GM18498 (cell line): ENCODE results near the gene VDR.

Source experiments
- ATAC-seq: cut with Tn5 transposase; IDR thresholded peaks from one replicate; pipeline ENCODE4 v1.9.1; 2021; ENCODE audit warnings: mild to moderate bottlenecking, moderate library complexity; ENCODE audit not compliant: unreplicated experiment

The VDR gene

DNA sequence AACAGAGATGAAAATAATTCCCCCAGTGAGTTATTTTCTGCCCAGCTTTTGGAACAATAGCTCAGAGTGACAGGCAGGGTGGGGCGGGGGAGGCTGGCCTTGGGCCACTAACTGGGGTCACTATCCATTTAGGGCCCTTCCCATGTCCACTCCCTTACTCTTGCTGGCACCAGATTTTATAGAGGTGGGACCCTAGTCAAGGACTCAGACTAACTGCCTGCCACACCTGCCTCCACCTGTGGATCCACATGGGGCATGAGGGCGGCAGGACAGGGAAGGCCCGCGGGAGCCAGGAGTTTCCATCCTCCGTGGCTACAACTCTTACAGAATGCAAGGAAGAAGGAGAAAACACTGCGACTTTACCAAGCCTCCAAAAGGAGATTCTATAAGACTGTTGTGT is 10.1 kb downstream of the VDR start:
- no peak for ATAC-seq

GRCh38 chr12:47894068-47894467 is 10.7 kb downstream of the VDR start:
- no peak for ATAC-seq

- no peak for ATAC-seq
These were observed 12.0 kb downstream of the VDR start for GRCh38 chr12:47892819-47893218.

GRCh38 chr12:47891356-47891755 is 13.4 kb downstream of the VDR start:
- ATAC-seq = no peak

- no peak for ATAC-seq
These were observed 15.8 kb downstream of the VDR start for GRCh38 chr12:47889040-47889439.

- ATAC-seq = no peak
These were observed 16.5 kb downstream of the VDR start for GRCh38 chr12:47888153-47888819.

DNA sequence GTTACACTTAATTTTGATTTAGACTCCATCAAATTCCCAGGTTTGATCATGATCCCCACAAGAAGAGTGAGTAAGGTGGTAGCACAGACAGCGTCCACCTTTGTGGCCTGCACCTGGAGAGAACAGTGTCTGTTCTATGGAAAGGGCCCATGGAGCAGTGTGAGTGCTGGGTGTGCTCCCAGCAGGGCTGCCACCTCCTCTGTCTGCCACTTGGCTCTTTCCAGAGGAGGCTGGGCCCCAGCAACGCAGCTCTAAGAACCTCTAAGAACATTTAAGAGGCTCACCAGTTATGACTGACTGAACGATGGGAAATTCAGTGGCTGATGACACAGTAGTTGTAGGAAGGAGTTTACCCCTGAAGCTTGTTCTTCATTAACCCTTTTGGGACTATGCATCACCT is 17.3 kb downstream of the VDR start:
- no peak for ATAC-seq

GRCh38 chr12:47886510-47887240 is 18.1 kb downstream of the VDR start:
- no peak for ATAC-seq

DNA sequence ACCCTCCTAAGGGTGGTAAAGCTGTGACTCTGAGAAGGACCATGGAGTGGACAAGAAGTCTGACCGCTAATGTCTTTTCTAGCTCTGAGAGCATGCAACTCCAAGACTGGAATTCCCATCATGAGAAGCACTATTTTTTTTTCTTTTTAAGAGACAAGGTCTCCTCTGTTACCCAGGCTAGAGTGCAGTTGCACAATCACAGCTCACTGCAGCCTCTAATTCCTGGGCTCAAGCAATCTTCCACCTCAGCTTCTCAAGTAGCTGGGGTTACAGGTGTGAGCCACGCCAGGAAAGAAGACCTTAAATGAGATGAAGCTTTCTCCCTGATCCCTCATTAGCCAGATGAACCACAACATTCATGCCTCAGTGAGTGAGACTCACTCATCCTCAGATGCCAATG is 19.2 kb downstream of the VDR start:
- no peak for ATAC-seq

DNA sequence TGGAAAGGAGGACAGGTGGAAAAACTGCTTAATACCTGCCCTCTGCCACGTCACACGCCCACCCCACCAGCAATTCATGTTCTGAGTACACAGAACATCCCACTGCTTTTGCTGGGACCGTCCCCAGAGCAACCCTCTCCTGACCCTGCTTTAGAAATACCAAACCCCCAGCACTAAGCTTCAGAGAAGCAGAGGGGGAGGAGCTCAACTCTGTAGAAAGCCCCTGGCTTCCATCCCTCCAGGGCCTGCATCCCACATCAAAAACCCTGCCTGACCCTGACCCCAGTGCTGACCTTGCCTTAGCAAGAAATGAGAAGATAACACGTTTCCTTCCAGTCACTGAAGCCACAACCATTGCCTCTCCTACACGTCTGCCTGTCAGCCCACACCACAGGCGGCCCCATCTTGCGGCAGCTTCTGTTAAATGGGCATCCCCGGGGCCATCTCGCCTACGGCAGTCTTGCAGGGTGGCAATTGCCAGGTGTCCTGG is 19.7 kb downstream of the VDR start:
- no peak for ATAC-seq

DNA sequence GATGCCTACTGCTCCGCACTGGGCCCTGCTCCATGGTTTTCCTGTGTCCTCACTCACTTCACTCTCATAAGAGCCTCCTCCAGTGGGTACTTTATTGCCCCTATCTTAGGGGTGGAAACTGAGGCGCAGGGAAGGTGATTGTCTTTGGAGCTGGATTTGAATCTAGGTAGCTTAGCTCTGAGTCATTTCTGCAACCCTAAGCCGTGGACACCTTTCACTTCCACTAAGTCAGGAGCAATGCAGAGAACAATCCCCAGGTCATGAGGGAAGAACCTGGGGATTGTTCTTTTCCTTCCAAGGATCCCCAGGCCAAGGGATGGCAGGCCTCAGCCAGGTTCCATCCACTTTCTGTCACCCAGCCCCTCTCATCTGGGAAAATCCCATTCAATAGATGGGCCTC is 20.3 kb downstream of the VDR start:
- no peak for ATAC-seq

DNA sequence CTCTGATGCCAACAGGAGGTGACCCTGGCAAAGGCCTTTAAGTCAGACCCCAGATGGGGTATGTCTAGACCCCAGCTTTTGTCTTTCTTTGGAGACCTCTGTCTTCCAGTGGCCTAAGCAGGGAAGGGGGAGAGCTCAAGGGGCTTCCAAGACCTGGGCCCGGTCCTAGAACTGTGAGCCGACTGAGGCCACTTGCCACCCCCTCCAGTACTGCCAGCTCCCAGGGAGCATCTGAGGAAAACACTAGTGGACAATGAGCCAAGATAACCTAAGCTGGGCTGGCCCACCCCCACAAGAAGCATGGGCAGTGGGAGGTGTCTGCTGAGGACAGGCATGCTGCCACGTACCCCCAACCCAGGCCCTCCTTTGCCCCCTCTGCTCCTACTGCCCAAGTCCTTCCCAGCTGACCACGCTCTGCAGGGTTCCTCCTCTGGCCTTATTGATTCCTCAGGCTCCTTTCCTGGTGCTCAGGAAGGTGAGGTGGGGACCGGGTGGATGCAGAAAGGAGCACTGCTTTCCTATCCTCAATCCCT is 21.1 kb downstream of the VDR start:
- ATAC-seq = no peak

- peak; percentile 80 for ATAC-seq
These were observed 21.8 kb downstream of the VDR start for GRCh38 chr12:47882781-47883546.

DNA sequence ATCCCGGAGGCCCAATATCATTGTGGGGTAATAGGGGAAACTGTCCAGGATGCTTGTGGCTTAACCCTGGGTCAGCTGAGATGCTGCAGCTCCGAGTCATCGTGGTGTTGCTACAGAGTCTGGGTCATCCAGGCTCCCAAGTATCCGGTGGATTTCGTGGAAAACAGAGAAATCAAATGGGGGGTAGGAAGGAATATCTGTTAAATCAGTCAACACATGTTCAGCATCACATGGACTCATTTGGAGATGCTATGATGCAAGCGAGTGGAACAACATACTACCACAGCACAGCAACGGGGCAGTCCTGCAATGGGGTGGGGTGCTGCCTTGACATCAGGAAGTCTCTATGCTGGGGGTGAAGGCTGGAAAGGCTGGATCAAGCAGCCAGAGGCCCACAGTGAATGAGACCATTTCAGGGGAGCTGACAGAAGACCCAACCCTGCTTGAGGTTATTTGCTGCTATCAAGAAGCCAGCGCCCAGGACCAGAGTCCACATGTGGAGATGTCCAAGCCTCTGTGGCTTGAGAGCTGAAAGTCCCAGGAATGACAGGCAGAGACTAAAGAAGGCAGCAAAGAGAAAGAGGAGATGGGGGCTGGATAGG is 22.9 kb downstream of the VDR start:
- no peak for ATAC-seq

- no peak for ATAC-seq
These were observed 23.7 kb downstream of the VDR start for GRCh38 chr12:47881051-47881450.

DNA sequence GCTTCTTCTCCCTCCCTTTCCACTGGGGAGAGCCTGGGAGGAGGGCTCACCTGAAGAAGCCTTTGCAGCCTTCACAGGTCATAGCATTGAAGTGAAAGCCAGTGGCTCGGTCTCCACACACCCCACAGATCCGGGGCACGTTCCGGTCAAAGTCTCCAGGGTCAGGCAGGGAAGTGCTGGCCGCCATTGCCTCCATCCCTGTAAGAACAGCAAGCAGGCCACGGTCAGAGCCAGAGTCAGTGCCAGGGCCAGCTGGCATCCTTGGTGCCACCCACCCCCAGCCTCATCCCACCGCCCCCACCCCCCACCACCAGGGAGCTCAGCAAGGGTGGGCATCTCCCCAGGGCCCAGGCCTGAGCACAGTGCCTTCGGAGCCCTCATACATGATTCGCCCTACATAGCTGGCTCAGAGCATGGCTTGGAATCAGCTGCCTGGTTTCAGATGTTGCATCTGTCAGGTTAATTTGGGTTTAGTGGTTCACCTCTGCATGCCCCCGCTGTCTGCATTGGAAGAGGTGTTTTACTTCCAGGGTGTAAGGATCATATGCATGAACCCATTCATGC is 25.8 kb downstream of the VDR start:
- ATAC-seq = no peak

- no peak for ATAC-seq
These were observed 26.4 kb downstream of the VDR start for GRCh38 chr12:47878293-47878917.

- no peak for ATAC-seq
These were observed 27.7 kb downstream of the VDR start for GRCh38 chr12:47877081-47877480.

GRCh38 chr12:47876440-47876960 is 28.3 kb downstream of the VDR start:
- ATAC-seq = no peak
